Heart left ventricle (tissue), 13 donors: ENCODE results near the gene LRFN3.

Experiments
- CTCF ChIP-seq, 12 donors: fragments of 200-600 bp; sonication (generic) in 4 of 12; IDR thresholded peaks; one replicate each; pipeline versions ENCODE4 v1.5.0 to v1.8.0; 2018 to 2022; ENCODE audit warnings: antibody characterized with exemption in 12 of 12, mild to moderate bottlenecking in 5 of 12
- POLR2A ChIP-seq, 2 donors: fragments of 450-650 bp; IDR thresholded peaks; one replicate each; pipeline ENCODE4 v1.6.1; 2017; ENCODE audit warnings: antibody characterized with exemption in 2 of 2, mild to moderate bottlenecking in 2 of 2, moderate library complexity in 2 of 2
- donor health status: ischemic (EF 13 %, LVEDD 7.1; RV severe dilation, severe dysfunction).
- donor health status: DM: no; HTN: yes; CAD: no.
- donor health status: DM: no; HTN: no; CAD: no.
- donor health status: ischemic (EF 25% LVEDD 6.9; RV normal size, moderate dysfunction).
- donor health status: ischemic (EF 25% LVEDD 5.7; RV mildly dilated, moderate dysfunction).
- donor health status: ischemic (EF 35%, LVEDD 5.7; RV mildly dilated, moderate dysfunction).
- donor health status: nonischemic (EF 11% LVEDD 7.7; RV severe dilation, severe dysfunction).
- donor health status: DM: yes; HTN: yes; CAD: no.
- donor health status: PGD.
- donor health status: ischemic (EF 29% LVEDD 5.4; RV normal size, mild dysfunction).
- donor health status: nonischemic (EF 23%, LVEDD 6.1; RV moderate dilation, normal function).

GRCh38 chr19:35988824-35989223 lies 52.6 kb downstream of the LRFN3 start:
- TF ChIP-seq CTCF (IDR thresholded peaks at IDR 0.05) (no peak), POLR2A (IDR thresholded peaks at IDR 0.05) (no peak)
